Measurements from ENCODE around the gene MTRR.

MTRR gene

GRCh38 chr5:7846327-7846726 is 22.6 kb upstream of the MTRR start:
- Histone ChIP-seq H3K36me3 (ENCODE audit: insufficient read depth, low read length) (no peaks in the 10 kb centered on the region), H3K4me1 (ENCODE audit: insufficient read depth, low read length) (no peaks in the 10 kb centered on the region), H3K79me2 (ENCODE audit: insufficient read depth, low read length) (no peaks in the 10 kb centered on the region), H3K9me3 (ENCODE audit: insufficient read depth, low read length, severe bottlenecking) (peaks cover 5% of the 10 kb centered on the region), H3K27me3 (ENCODE audit: insufficient read depth, low read length, poor library complexity) (peaks cover 5% of the 10 kb centered on the region), H4K20me1 (ENCODE audit: insufficient read depth, low read length) (no peaks in the 10 kb centered on the region), H3K4me3 (ENCODE audit: low read depth in 1 of 2, low read length in 2 of 2) (no peak overlapping the region), H2AFZ (ENCODE audit: low read depth, low read length) (no peak overlapping the region), H3K9ac (ENCODE audit: low read depth, low read length) (no peak overlapping the region), H3K4me2 (ENCODE audit: insufficient read depth, low read length) (no peak overlapping the region), H3K27ac (ENCODE audit: low read length) (no peak overlapping the region)
- TF ChIP-seq EZH2 (IDR thresholded peaks at IDR 0.05; ENCODE audit: borderline replicate concordance, low read depth, low read length, severe bottlenecking) (no peak), CTCF (IDR thresholded peaks at IDR 0.05; ENCODE audit: borderline replicate concordance, extremely low read depth, low read length, poor library complexity, severe bottlenecking) (no peak)
- ATAC-seq (ENCODE audit: insufficient read depth, low read depth) (no peak), DNase-seq (no peak)

- Histone ChIP-seq H3K4me1 (ENCODE audit: insufficient read depth, low read length) (no peaks in the 10 kb centered on the region), H3K79me2 (ENCODE audit: insufficient read depth, low read length) (no peaks in the 10 kb centered on the region), H3K36me3 (ENCODE audit: insufficient read depth, low read length) (no peaks in the 10 kb centered on the region), H3K4me3 (ENCODE audit: low read depth in 1 of 2, low read length in 2 of 2) (no peak overlapping the region), H3K27me3 (ENCODE audit: insufficient read depth, low read length, poor library complexity) (peaks cover 5% of the 10 kb centered on the region), H3K27ac (ENCODE audit: low read length) (no peak overlapping the region), H2AFZ (ENCODE audit: low read depth, low read length) (no peak overlapping the region), H4K20me1 (ENCODE audit: insufficient read depth, low read length) (no peaks in the 10 kb centered on the region), H3K4me2 (ENCODE audit: insufficient read depth, low read length) (no peak overlapping the region), H3K9me3 (ENCODE audit: insufficient read depth, low read length, severe bottlenecking) (peaks cover 5% of the 10 kb centered on the region), H3K9ac (ENCODE audit: low read depth, low read length) (no peak overlapping the region)
- no peak for DNase-seq
- no peak for TF ChIP-seq EZH2 (IDR thresholded peaks at IDR 0.05; ENCODE audit: borderline replicate concordance, low read depth, low read length, severe bottlenecking)
- TF ChIP-seq CTCF (IDR thresholded peaks at IDR 0.05; ENCODE audit: borderline replicate concordance, extremely low read depth, low read length, poor library complexity, severe bottlenecking): no peak
- ATAC-seq (ENCODE audit: insufficient read depth, low read depth): no peak
These were observed 20.7 kb upstream of the MTRR start for GRCh38 chr5:7848296-7848695.

- Histone ChIP-seq H4K20me1 (ENCODE audit: insufficient read depth, low read length) (no peaks in the 10 kb centered on the region), H3K79me2 (ENCODE audit: insufficient read depth, low read length) (no peaks in the 10 kb centered on the region), H2AFZ (ENCODE audit: low read depth, low read length) (no peak overlapping the region), H3K4me1 (ENCODE audit: insufficient read depth, low read length) (no peaks in the 10 kb centered on the region), H3K4me2 (ENCODE audit: insufficient read depth, low read length) (no peak overlapping the region), H3K9ac (ENCODE audit: low read depth, low read length) (no peak overlapping the region), H3K9me3 (ENCODE audit: insufficient read depth, low read length, severe bottlenecking) (peaks cover 5% of the 10 kb centered on the region), H3K27ac (ENCODE audit: low read length) (no peak overlapping the region), H3K27me3 (ENCODE audit: insufficient read depth, low read length, poor library complexity) (peaks cover 5% of the 10 kb centered on the region), H3K36me3 (ENCODE audit: insufficient read depth, low read length) (no peaks in the 10 kb centered on the region), H3K4me3 (ENCODE audit: low read depth in 1 of 2, low read length in 2 of 2) (no peak overlapping the region)
- no peak for DNase-seq
- TF ChIP-seq EZH2 (IDR thresholded peaks at IDR 0.05; ENCODE audit: borderline replicate concordance, low read depth, low read length, severe bottlenecking) (no peak), CTCF (IDR thresholded peaks at IDR 0.05; ENCODE audit: borderline replicate concordance, extremely low read depth, low read length, poor library complexity, severe bottlenecking) (no peak)
- ATAC-seq (ENCODE audit: insufficient read depth, low read depth): no peak
These were observed 19.1 kb upstream of the MTRR start for GRCh38 chr5:7849681-7850394.

Measured in DND-41 (cell line).